ENCODE data around the gene RAN.
"Not testable (repeated sequence)": the region's sequence is repeated elsewhere in the genome, so short reads cannot be mapped to it uniquely, and the experiment has no call there.

DNA sequence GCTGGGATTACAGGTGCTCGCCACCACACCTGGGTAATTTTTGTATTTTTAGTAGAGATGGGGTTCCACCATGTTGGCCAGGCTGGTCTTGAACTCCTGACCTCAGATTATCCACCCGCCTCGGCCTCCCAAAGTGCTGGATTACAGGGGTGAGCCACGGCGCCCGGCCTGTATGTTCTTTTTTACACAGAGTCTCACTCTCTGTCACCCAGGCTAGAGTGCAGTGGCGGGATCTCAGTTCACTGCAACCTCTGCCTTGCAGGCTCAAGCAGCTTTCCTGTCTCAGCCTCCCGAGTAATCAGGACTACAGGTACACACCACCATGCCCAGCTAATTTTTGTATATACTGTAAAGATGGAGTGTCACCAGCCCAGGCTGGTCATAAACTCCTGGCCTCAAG, 9.1 kb upstream of the RAN start:
- TF ChIP-seq, protein P1, sequence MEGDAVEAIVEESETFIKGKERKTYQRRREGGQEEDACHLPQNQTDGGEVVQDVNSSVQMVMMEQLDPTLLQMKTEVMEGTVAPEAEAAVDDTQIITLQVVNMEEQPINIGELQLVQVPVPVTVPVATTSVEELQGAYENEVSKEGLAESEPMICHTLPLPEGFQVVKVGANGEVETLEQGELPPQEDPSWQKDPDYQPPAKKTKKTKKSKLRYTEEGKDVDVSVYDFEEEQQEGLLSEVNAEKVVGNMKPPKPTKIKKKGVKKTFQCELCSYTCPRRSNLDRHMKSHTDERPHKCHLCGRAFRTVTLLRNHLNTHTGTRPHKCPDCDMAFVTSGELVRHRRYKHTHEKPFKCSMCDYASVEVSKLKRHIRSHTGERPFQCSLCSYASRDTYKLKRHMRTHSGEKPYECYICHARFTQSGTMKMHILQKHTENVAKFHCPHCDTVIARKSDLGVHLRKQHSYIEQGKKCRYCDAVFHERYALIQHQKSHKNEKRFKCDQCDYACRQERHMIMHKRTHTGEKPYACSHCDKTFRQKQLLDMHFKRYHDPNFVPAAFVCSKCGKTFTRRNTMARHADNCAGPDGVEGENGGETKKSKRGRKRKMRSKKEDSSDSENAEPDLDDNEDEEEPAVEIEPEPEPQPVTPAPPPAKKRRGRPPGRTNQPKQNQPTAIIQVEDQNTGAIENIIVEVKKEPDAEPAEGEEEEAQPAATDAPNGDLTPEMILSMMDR (IDR thresholded peaks at IDR 0.05): not testable (repeated sequence)
- TF ChIP-seq TAF1 (IDR thresholded peaks at IDR 0.05; ENCODE audit: borderline replicate concordance, low read depth, low read length); EP300 (IDR thresholded peaks at IDR 0.05; ENCODE audit: borderline replicate concordance in 1 of 2, low read depth in 1 of 2, low read length in 1 of 2); SMC3 (IDR thresholded peaks at IDR 0.05; ENCODE audit: low read depth, low read length); YY1 (IDR thresholded peaks at IDR 0.05; ENCODE audit: low read depth); RAD21 (IDR thresholded peaks at IDR 0.05; ENCODE audit: low read length); GABPA (IDR thresholded peaks at IDR 0.05; ENCODE audit: low read depth); POLR2AphosphoS5 (IDR thresholded peaks at IDR 0.05; ENCODE audit: low read depth, low read length); NRF1 (IDR thresholded peaks at IDR 0.05; ENCODE audit: low read depth, low read length); RXRA (IDR thresholded peaks at IDR 0.05; ENCODE audit: borderline replicate concordance, low read depth): not testable (repeated sequence)
- TF ChIP-seq, protein P2, sequence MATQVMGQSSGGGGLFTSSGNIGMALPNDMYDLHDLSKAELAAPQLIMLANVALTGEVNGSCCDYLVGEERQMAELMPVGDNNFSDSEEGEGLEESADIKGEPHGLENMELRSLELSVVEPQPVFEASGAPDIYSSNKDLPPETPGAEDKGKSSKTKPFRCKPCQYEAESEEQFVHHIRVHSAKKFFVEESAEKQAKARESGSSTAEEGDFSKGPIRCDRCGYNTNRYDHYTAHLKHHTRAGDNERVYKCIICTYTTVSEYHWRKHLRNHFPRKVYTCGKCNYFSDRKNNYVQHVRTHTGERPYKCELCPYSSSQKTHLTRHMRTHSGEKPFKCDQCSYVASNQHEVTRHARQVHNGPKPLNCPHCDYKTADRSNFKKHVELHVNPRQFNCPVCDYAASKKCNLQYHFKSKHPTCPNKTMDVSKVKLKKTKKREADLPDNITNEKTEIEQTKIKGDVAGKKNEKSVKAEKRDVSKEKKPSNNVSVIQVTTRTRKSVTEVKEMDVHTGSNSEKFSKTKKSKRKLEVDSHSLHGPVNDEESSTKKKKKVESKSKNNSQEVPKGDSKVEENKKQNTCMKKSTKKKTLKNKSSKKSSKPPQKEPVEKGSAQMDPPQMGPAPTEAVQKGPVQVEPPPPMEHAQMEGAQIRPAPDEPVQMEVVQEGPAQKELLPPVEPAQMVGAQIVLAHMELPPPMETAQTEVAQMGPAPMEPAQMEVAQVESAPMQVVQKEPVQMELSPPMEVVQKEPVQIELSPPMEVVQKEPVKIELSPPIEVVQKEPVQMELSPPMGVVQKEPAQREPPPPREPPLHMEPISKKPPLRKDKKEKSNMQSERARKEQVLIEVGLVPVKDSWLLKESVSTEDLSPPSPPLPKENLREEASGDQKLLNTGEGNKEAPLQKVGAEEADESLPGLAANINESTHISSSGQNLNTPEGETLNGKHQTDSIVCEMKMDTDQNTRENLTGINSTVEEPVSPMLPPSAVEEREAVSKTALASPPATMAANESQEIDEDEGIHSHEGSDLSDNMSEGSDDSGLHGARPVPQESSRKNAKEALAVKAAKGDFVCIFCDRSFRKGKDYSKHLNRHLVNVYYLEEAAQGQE (IDR thresholded peaks at IDR 0.05; ENCODE audit: low read depth, low read length): not testable (repeated sequence)
- TF ChIP-seq, protein P3, sequence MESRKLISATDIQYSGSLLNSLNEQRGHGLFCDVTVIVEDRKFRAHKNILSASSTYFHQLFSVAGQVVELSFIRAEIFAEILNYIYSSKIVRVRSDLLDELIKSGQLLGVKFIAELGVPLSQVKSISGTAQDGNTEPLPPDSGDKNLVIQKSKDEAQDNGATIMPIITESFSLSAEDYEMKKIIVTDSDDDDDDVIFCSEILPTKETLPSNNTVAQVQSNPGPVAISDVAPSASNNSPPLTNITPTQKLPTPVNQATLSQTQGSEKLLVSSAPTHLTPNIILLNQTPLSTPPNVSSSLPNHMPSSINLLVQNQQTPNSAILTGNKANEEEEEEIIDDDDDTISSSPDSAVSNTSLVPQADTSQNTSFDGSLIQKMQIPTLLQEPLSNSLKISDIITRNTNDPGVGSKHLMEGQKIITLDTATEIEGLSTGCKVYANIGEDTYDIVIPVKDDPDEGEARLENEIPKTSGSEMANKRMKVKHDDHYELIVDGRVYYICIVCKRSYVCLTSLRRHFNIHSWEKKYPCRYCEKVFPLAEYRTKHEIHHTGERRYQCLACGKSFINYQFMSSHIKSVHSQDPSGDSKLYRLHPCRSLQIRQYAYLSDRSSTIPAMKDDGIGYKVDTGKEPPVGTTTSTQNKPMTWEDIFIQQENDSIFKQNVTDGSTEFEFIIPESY (IDR thresholded peaks at IDR 0.05; ENCODE audit: borderline replicate concordance, low read depth): not testable (repeated sequence)
- TF ChIP-seq, protein P4, sequence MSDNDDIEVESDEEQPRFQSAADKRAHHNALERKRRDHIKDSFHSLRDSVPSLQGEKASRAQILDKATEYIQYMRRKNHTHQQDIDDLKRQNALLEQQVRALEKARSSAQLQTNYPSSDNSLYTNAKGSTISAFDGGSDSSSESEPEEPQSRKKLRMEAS (IDR thresholded peaks at IDR 0.05; ENCODE audit: low read depth): not testable (repeated sequence)
- TF ChIP-seq, protein P5, sequence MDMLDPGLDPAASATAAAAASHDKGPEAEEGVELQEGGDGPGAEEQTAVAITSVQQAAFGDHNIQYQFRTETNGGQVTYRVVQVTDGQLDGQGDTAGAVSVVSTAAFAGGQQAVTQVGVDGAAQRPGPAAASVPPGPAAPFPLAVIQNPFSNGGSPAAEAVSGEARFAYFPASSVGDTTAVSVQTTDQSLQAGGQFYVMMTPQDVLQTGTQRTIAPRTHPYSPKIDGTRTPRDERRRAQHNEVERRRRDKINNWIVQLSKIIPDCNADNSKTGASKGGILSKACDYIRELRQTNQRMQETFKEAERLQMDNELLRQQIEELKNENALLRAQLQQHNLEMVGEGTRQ (IDR thresholded peaks at IDR 0.05; ENCODE audit: borderline replicate concordance, low read depth, low read length): not testable (repeated sequence)

Measured in SK-N-SH (cell line).